ENCODE results near the gene LRRFIP1. TPM values are rescaled to one million over a fixed set of nuclear protein-coding genes. Genes with fewer than 3 reads are reported as not detected.
"Not testable (repeated sequence)": the region's sequence is repeated elsewhere in the genome, so short reads cannot be mapped to it uniquely, and the experiment has no call there.

LRRFIP1 gene
- total and polyA plus RNA-seq, 12 donors, result 18.7 to 79.7 (median 51.8) TPM

DNA sequence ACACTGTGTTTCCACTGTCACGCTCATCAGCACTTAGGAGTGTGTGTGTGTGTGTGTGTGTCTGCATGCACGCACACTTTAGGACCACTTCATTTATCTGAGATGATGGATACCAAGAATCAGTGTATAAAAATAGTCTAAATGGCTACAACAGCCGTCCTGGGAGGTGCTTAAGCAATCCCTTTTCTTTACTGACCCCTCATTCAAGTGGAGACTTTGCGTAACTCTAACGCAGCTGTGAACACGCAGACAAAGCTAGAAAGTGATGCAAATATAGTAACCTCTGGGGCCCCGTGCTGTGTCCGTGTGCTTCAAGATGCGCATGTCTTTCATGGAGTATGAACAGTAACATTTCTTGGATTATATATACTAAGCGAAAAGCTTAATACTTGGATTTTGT, 130.8 kb downstream of the LRRFIP1 start:
- no peaks in the 10 kb centered on the region for H3K9me3 ChIP-seq (replicated peaks in 1 of 3)
- no peak overlapping the region for H3K4me3 ChIP-seq
- H3K27ac ChIP-seq, result no peak overlapping the region
- H3K4me1 ChIP-seq (replicated peaks in 1 of 2), result peaks cover 5 to 23% of the 10 kb centered on the region in 2 donors
- H3K36me3 ChIP-seq (replicated peaks in 1 of 2), result peaks cover 0 to 60% of the 10 kb centered on the region in 2 donors
- 92 to 95% (median 94%) methylated on average over 10 of the region's 10 CpGs for WGBS, 4 donors
- intact Hi-C loops (cut with DNase I), result no loop called here
- no peaks in the 10 kb centered on the region for H3K27me3 ChIP-seq
- no peak for DNase-seq
- no peak for TF ChIP-seq POLR2A (IDR thresholded peaks at IDR 0.05)
- TF ChIP-seq, protein P1, sequence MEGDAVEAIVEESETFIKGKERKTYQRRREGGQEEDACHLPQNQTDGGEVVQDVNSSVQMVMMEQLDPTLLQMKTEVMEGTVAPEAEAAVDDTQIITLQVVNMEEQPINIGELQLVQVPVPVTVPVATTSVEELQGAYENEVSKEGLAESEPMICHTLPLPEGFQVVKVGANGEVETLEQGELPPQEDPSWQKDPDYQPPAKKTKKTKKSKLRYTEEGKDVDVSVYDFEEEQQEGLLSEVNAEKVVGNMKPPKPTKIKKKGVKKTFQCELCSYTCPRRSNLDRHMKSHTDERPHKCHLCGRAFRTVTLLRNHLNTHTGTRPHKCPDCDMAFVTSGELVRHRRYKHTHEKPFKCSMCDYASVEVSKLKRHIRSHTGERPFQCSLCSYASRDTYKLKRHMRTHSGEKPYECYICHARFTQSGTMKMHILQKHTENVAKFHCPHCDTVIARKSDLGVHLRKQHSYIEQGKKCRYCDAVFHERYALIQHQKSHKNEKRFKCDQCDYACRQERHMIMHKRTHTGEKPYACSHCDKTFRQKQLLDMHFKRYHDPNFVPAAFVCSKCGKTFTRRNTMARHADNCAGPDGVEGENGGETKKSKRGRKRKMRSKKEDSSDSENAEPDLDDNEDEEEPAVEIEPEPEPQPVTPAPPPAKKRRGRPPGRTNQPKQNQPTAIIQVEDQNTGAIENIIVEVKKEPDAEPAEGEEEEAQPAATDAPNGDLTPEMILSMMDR (IDR thresholded peaks at IDR 0.05), result no peak

GRCh38 chr2:237759176-237759575, 131.8 kb downstream of the LRRFIP1 start:
- TF ChIP-seq POLR2A (IDR thresholded peaks at IDR 0.05), result no peak
- TF ChIP-seq, protein P1 (IDR thresholded peaks at IDR 0.05), result no peak
- H3K27me3 ChIP-seq, result no peaks in the 10 kb centered on the region
- peaks cover 5 to 19% of the 10 kb centered on the region in 2 donors for H3K4me1 ChIP-seq (replicated peaks in 1 of 2)
- H3K4me3 ChIP-seq, result no peak overlapping the region
- no peaks in the 10 kb centered on the region for H3K9me3 ChIP-seq (replicated peaks in 1 of 3)
- WGBS, 4 donors, result 93 to 98% (median 95%) methylated on average over 10 of the region's 10 CpGs
- intact Hi-C loops (cut with DNase I), result no loop called here
- H3K36me3 ChIP-seq (replicated peaks in 1 of 2), result peaks cover 0 to 56% of the 10 kb centered on the region in 2 donors
- H3K27ac ChIP-seq, result no peak overlapping the region
- peak in 1 of 7 donors; percentile 42 for DNase-seq

DNA sequence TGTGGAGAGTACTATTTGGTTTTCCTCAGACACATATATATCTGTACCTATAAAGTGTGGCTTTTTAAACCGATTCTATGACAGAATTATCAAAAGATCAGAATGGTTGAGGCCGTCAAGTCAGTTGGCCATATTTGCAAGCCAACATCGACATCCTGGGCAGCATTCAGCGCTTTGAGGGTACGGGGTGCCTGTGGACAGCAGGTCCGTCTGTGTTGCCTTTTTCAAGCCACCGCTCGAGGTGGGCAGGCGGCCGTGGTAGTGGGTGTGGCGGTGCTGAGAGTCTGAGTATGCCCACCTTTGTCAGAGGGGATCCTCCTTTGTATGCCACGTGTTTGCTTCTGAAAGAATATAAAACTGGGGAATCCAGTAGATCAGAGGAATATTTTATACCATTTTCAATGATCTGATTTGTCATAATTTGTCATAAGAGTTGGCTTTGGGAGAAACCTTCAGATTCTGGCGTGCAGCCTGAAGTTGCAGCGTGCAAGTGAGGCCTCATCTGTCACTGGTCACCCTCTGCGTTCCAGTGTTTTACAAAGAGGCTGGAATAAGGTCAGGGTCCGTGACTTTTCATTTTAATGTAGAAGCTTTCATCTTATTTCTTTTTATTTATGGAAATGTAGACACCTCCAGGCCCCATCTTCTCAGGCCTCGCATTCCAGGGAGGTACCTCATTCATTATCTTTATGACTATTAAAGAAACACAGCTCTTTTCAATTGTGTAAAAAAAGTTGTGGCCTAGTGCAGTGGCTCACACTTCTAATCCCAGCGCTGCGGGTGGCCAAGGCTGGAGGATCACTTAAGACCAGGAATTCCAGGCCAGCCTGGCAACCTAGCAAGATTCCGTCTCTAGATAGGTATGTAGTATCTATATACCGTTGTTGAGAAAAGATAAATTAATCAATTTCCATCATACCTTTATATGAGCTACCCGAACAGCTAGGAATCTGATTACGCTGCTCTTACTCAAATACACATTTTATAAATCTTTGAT, 133.4 kb downstream of the LRRFIP1 start:
- H3K27ac ChIP-seq, result no peak overlapping the region
- no peak overlapping the region for H3K4me3 ChIP-seq
- no peaks in the 10 kb centered on the region for H3K27me3 ChIP-seq
- intact Hi-C loops (cut with DNase I), result no loop called here
- H3K36me3 ChIP-seq (replicated peaks in 1 of 2), result peaks cover 0 to 39% of the 10 kb centered on the region in 2 donors
- H3K9me3 ChIP-seq (replicated peaks in 1 of 3), result no peaks in the 10 kb centered on the region
- 76 to 81% (median 79%) methylated on average over 23 of the region's 23 CpGs for WGBS, 4 donors
- H3K4me1 ChIP-seq (replicated peaks in 1 of 2), result peaks cover 5 to 16% of the 10 kb centered on the region in 2 donors
- TF ChIP-seq, protein P1 (IDR thresholded peaks at IDR 0.05), result no peak
- TF ChIP-seq POLR2A (IDR thresholded peaks at IDR 0.05), result no peak
- peak; percentile 57 to 85 (median 72) for DNase-seq

- H3K9me3 ChIP-seq (replicated peaks in 1 of 3); intact Hi-C loops (cut with DNase I); H3K27ac ChIP-seq; DNase-seq; H3K27me3 ChIP-seq; H3K4me3 ChIP-seq: not testable (repeated sequence)
- Histone ChIP-seq H3K36me3 (replicated peaks in 1 of 2) (peaks cover 0 to 27% of the 10 kb centered on the region in 2 donors), H3K4me1 (replicated peaks in 1 of 2) (peaks cover 5 to 19% of the 10 kb centered on the region in 2 donors)
- WGBS, 4 donors, result 90 to 95% (median 92%) methylated on average over 9 of the region's 9 CpGs
Measured at GRCh38 chr2:237762291-237763182, 135.2 kb downstream of the LRRFIP1 start.

All from adrenal gland (tissue), 12 donors.